ENCODE measurements around the gene RANBP3L. TPM values are rescaled to one million over a fixed set of nuclear protein-coding genes. Genes with fewer than 3 reads are reported as not detected.

Gene RANBP3L
- total and polyA plus RNA-seq, 9 donors = 0.17 to 3.1 (median 0.94) TPM

GRCh38 chr5:36277521-36278176 lies 24.1 kb downstream of the RANBP3L start:
- WGBS, 3 donors = 84 to 90% (median 88%) methylated on average over 5 of the region's 5 CpGs
- no peaks in the 10 kb centered on the region for H3K27me3 ChIP-seq
- no peaks in the 10 kb centered on the region for H3K9me3 ChIP-seq
- no peak overlapping the region for H3K27ac ChIP-seq
- no peak overlapping the region for H3K4me3 ChIP-seq
- H3K4me1 ChIP-seq (ENCODE audit: insufficient read depth) = peaks cover 4% of the 10 kb centered on the region
- no peak for TF ChIP-seq EP300 (IDR thresholded peaks at IDR 0.05)
- DNase-seq = no peak
- H3K36me3 ChIP-seq = no peaks in the 10 kb centered on the region
- intact Hi-C loops (cut with DNase I) = no loop called here

- no peaks in the 10 kb centered on the region for H3K9me3 ChIP-seq
- no peak overlapping the region for H3K4me3 ChIP-seq
- H3K4me1 ChIP-seq (ENCODE audit: insufficient read depth) = peaks cover 4% of the 10 kb centered on the region
- no peak overlapping the region for H3K27ac ChIP-seq
- H3K27me3 ChIP-seq = no peaks in the 10 kb centered on the region
- TF ChIP-seq, protein P1, sequence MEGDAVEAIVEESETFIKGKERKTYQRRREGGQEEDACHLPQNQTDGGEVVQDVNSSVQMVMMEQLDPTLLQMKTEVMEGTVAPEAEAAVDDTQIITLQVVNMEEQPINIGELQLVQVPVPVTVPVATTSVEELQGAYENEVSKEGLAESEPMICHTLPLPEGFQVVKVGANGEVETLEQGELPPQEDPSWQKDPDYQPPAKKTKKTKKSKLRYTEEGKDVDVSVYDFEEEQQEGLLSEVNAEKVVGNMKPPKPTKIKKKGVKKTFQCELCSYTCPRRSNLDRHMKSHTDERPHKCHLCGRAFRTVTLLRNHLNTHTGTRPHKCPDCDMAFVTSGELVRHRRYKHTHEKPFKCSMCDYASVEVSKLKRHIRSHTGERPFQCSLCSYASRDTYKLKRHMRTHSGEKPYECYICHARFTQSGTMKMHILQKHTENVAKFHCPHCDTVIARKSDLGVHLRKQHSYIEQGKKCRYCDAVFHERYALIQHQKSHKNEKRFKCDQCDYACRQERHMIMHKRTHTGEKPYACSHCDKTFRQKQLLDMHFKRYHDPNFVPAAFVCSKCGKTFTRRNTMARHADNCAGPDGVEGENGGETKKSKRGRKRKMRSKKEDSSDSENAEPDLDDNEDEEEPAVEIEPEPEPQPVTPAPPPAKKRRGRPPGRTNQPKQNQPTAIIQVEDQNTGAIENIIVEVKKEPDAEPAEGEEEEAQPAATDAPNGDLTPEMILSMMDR (IDR thresholded peaks at IDR 0.05) = no peak
- TF ChIP-seq POLR2A (IDR thresholded peaks at IDR 0.05) (no peak), EP300 (IDR thresholded peaks at IDR 0.05) (no peak)
- H3K36me3 ChIP-seq = no peaks in the 10 kb centered on the region
- intact Hi-C loops (cut with DNase I) = no loop called here
- no peak for DNase-seq
These were observed 24.8 kb downstream of the RANBP3L start for GRCh38 chr5:36276864-36277263.

GRCh38 chr5:36273809-36274526 lies 27.7 kb downstream of the RANBP3L start:
- intact Hi-C loops (cut with DNase I) = no loop called here
- no peaks in the 10 kb centered on the region for H3K36me3 ChIP-seq
- H3K27ac ChIP-seq = no peak overlapping the region
- DNase-seq = no peak
- no peak overlapping the region for H3K4me3 ChIP-seq
- H3K4me1 ChIP-seq (ENCODE audit: insufficient read depth) = no peaks in the 10 kb centered on the region
- TF ChIP-seq, protein P1 (IDR thresholded peaks at IDR 0.05) = no peak
- no peak for TF ChIP-seq EP300 (IDR thresholded peaks at IDR 0.05)
- TF ChIP-seq POLR2A (IDR thresholded peaks at IDR 0.05) = no peak
- 77 to 83% (median 81%) methylated on average over 6 of the region's 6 CpGs for WGBS, 3 donors
- H3K27me3 ChIP-seq = no peaks in the 10 kb centered on the region
- no peaks in the 10 kb centered on the region for H3K9me3 ChIP-seq

- no peak for TF ChIP-seq EP300 (IDR thresholded peaks at IDR 0.05)
- TF ChIP-seq, protein P1 (IDR thresholded peaks at IDR 0.05) = no peak
- TF ChIP-seq POLR2A (IDR thresholded peaks at IDR 0.05) = no peak
- Histone ChIP-seq H3K27ac (no peak overlapping the region), H3K9me3 (no peaks in the 10 kb centered on the region), H3K4me3 (no peak overlapping the region), H3K36me3 (no peaks in the 10 kb centered on the region), H3K4me1 (ENCODE audit: insufficient read depth) (no peaks in the 10 kb centered on the region), H3K27me3 (no peaks in the 10 kb centered on the region)
- 89 to 92% (median 91%) methylated on average over 2 of the region's 2 CpGs for WGBS, 3 donors
- intact Hi-C loops (cut with DNase I) = no loop called here
- no peak for DNase-seq
These were observed 29.5 kb downstream of the RANBP3L start for GRCh38 chr5:36272136-36272690.
